Suprapubic skin (tissue), 4 donors: Measurements from ENCODE around the gene ATG5. TPM values are rescaled to one million over a fixed set of nuclear protein-coding genes. Genes with fewer than 3 reads are reported as not detected.

Experiments
- DNase-seq, 2 donors: peaks; one replicate each; pipeline ENCODE4 v3.0.0-alpha.2; 2019; ENCODE audit warnings: low spot score in 2 of 2
- H3K27ac ChIP-seq: fragments of 200-600 bp; sonication (generic); one replicate; pipeline ENCODE4 v1.5.1; 2019
- H3K27me3 ChIP-seq: fragments of 200-600 bp; sonication (generic); one replicate; pipeline ENCODE4 v1.5.1; 2019
- H3K36me3 ChIP-seq: fragments of 200-600 bp; sonication (generic); one replicate; pipeline ENCODE4 v1.5.1; 2019
- H3K4me1 ChIP-seq: fragments of 200-600 bp; sonication (generic); one replicate; pipeline ENCODE4 v1.5.1; 2019
- H3K4me3 ChIP-seq: fragments of 200-600 bp; sonication (generic); one replicate; pipeline ENCODE4 v1.5.1; 2019; ENCODE audit warnings: mild to moderate bottlenecking
- H3K9me3 ChIP-seq: fragments of 200-600 bp; sonication (generic); one replicate; pipeline ENCODE4 v1.5.1; 2019
- EP300 ChIP-seq: sonication (generic); formaldehyde crosslinking; IDR thresholded peaks from one replicate; pipeline ENCODE4 v1.6.1; 2017; ENCODE audit warnings: antibody characterized with exemption
- POLR2A ChIP-seq, 2 donors: fragments of 450-650 bp; IDR thresholded peaks; one replicate each; pipeline ENCODE4 v1.6.1; 2017; ENCODE audit warnings: antibody characterized with exemption in 2 of 2, mild to moderate bottlenecking in 2 of 2, moderate library complexity in 2 of 2
- POLR2AphosphoS5 ChIP-seq, 3 donors: sonication (generic); formaldehyde crosslinking; IDR thresholded peaks; one replicate each; pipeline ENCODE4 v1.6.1; 2017; ENCODE audit warnings: antibody characterized with exemption in 3 of 3
- WGBS: methylation state at CpG from one replicate; pipeline ENCODE4 v1.1.5; 2018; 5-methylcytosine and 5-hydroxymethylcytosine counted together
- total RNA-seq, 4 donors: library from RNA; depleted of rRNA; stranded (reverse); fragments of >200 nt; gene quantifications; one replicate each; pipeline ENCODE4 v1.1.0, GENCODE V29; 2016
- TF ChIP-seq, protein P1 (sequence below), 2 donors: fragments of 200-600 bp in 1 of 2; fragments of 450-650 bp in 1 of 2; sonication (generic) in 1 of 2; IDR thresholded peaks; one replicate each; pipeline ENCODE4 v1.5.1; 2016 to 2019; ENCODE audit warnings: antibody characterized with exemption in 2 of 2, mild to moderate bottlenecking in 1 of 2, moderate library complexity in 1 of 2

ATG5 gene
- total RNA-seq, 4 donors from 2014 or later = 18.1 to 25.7 (median 23.1) TPM

DNA sequence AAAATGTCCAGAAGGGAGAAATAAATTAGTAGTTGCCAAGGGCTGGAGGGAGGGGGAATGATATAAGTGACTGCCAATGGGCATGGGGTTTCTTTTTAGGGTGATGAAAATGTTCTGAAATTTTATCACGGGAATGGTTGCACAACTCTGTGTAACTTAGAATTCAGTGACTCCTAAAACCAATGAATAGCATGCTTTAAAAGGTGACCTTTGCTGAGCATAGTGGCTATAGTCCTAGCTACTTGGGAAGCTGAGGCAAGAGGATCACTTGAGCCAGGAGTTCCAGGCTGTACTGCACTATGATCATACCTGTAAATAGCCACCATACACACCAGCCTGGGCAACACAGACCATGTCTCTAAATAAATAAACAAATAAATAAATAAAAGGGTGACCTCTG, 109.0 kb downstream of the ATG5 start:
- no peak for DNase-seq
- Histone ChIP-seq H3K4me1 (no peaks in the 10 kb centered on the region), H3K27me3 (no peaks in the 10 kb centered on the region), H3K9me3 (no peaks in the 10 kb centered on the region), H3K27ac (no peak overlapping the region), H3K36me3 (no peaks in the 10 kb centered on the region), H3K4me3 (no peak overlapping the region)
- no peak for TF ChIP-seq EP300
- no peak for TF ChIP-seq POLR2A (IDR thresholded peaks at IDR 0.05)
- WGBS = 81% methylated on average over 1 of the region's 1 CpG

DNA sequence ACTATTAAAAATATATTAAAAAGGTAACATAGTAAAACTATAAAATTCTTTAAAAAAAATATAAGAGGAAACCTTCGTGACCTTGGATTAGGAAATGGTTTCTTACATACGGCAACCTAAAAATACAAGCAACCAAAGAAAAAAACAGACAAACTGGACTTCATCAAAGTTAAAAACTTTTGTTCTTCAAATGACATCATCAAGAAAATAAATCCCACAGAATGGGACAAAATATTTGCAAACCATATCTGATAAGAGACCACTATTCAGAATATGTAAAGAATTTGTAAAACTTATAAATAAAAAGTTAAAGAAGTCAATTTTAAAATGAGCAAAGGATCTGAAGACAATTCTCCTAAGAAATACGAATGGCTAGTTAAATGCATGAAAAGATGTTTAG, 110.0 kb downstream of the ATG5 start:
- Histone ChIP-seq H3K36me3 (no peaks in the 10 kb centered on the region), H3K27me3 (no peaks in the 10 kb centered on the region), H3K4me1 (no peaks in the 10 kb centered on the region), H3K9me3 (no peaks in the 10 kb centered on the region), H3K4me3 (no peak overlapping the region), H3K27ac (no peak overlapping the region)
- no peak for TF ChIP-seq POLR2A (IDR thresholded peaks at IDR 0.05)
- TF ChIP-seq EP300 = no peak
- TF ChIP-seq, protein P1, sequence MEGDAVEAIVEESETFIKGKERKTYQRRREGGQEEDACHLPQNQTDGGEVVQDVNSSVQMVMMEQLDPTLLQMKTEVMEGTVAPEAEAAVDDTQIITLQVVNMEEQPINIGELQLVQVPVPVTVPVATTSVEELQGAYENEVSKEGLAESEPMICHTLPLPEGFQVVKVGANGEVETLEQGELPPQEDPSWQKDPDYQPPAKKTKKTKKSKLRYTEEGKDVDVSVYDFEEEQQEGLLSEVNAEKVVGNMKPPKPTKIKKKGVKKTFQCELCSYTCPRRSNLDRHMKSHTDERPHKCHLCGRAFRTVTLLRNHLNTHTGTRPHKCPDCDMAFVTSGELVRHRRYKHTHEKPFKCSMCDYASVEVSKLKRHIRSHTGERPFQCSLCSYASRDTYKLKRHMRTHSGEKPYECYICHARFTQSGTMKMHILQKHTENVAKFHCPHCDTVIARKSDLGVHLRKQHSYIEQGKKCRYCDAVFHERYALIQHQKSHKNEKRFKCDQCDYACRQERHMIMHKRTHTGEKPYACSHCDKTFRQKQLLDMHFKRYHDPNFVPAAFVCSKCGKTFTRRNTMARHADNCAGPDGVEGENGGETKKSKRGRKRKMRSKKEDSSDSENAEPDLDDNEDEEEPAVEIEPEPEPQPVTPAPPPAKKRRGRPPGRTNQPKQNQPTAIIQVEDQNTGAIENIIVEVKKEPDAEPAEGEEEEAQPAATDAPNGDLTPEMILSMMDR (IDR thresholded peaks at IDR 0.05) = no peak
- TF ChIP-seq POLR2AphosphoS5 (IDR thresholded peaks at IDR 0.05) = no peak
- no peak for DNase-seq
- 94% methylated on average over 3 of the region's 3 CpGs for WGBS

DNA sequence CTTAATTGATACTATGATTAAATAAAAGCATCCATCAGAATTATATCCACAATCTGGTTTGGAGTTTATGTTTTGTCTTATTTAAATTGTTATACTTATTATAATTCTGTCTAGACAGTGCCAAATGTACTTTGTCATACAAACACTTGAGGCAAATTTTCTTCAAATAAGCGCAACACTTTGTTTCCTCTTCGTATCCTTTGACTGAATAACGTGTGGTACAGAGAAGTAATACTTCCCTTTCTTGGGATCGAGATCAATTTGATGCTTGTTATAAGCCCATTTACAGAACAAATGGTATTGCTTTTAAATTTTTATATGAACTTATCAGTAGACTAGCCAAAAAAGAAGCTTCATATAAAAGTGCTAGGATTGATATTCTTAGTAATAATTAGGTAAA, 111.0 kb downstream of the ATG5 start:
- H3K27ac ChIP-seq = no peak overlapping the region
- no peak for DNase-seq
- H3K4me1 ChIP-seq = no peaks in the 10 kb centered on the region
- TF ChIP-seq, protein P1 (IDR thresholded peaks at IDR 0.05) = no peak
- TF ChIP-seq POLR2AphosphoS5 (IDR thresholded peaks at IDR 0.05) (no peak), EP300 (no peak), POLR2A (IDR thresholded peaks at IDR 0.05) (no peak)
- no peaks in the 10 kb centered on the region for H3K27me3 ChIP-seq
- no peaks in the 10 kb centered on the region for H3K36me3 ChIP-seq
- 84% methylated on average over 4 of the region's 4 CpGs for WGBS
- H3K4me3 ChIP-seq = no peak overlapping the region
- H3K9me3 ChIP-seq = no peaks in the 10 kb centered on the region

DNA sequence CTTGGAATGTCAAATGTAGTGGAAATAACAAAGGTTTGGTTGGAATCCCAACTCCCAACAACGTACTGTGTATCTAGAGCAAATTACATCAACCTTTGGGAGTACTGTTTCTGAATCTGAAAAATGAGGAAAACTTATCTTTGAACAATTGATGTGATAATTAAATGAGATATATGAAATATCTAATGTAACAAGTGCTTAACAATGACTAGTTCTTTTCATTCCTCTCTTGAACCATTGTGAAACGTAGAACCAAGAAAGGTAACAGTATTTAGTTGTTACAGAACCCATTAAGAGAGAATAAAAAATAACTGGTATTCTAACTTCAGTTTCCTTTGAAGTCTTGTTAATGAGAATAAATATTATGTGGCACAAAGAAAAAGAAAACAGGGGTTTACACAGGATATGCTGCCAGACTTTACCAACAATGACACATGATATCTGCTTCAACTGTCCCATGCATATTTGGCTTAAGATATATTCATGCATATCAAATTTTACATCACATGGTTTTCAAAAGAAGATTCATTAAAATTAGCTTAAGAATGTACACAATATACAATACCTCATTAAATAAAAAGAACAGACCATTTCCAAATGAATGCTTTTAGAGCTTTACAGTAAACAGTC, 111.8 kb downstream of the ATG5 start:
- WGBS = 92% methylated on average over 2 of the region's 2 CpGs

DNA sequence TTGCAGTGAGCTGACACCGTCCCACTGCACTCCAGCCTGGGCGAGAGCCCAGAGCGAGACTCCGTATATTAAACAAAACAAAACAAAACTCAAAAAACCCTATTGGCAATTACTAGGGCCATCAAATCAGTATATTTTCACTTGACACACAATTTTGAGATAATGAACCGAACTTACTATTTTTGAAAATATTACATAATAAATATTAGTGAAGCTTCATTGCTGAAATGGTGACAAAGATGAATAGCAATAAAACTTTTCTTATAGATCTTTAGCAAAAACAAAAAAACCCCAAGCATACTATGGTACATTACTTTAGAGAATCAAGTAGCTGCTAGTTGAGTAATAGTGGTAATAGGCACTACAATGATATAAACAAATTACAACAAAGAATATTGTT, 113.0 kb downstream of the ATG5 start:
- Histone ChIP-seq H3K36me3 (no peaks in the 10 kb centered on the region), H3K4me1 (no peaks in the 10 kb centered on the region), H3K27me3 (no peaks in the 10 kb centered on the region), H3K4me3 (no peak overlapping the region), H3K9me3 (no peaks in the 10 kb centered on the region), H3K27ac (no peak overlapping the region)
- TF ChIP-seq POLR2A (IDR thresholded peaks at IDR 0.05) (no peak), EP300 (no peak), POLR2AphosphoS5 (IDR thresholded peaks at IDR 0.05) (no peak)
- TF ChIP-seq, protein P1 (IDR thresholded peaks at IDR 0.05) = no peak
- DNase-seq = no peak
- 95% methylated on average over 5 of the region's 5 CpGs for WGBS

More for the DNA sequence above, 111.8 kb downstream of the ATG5 start:
- TF ChIP-seq, protein P1 (IDR thresholded peaks at IDR 0.05) = no peak
- TF ChIP-seq EP300 = no peak
- TF ChIP-seq POLR2AphosphoS5 (IDR thresholded peaks at IDR 0.05) = no peak
- no peak for TF ChIP-seq POLR2A (IDR thresholded peaks at IDR 0.05)
- Histone ChIP-seq H3K36me3 (no peaks in the 10 kb centered on the region), H3K27ac (no peak overlapping the region), H3K4me3 (no peak overlapping the region), H3K27me3 (no peaks in the 10 kb centered on the region), H3K9me3 (no peaks in the 10 kb centered on the region), H3K4me1 (no peaks in the 10 kb centered on the region)
- no peak for DNase-seq

DNA sequence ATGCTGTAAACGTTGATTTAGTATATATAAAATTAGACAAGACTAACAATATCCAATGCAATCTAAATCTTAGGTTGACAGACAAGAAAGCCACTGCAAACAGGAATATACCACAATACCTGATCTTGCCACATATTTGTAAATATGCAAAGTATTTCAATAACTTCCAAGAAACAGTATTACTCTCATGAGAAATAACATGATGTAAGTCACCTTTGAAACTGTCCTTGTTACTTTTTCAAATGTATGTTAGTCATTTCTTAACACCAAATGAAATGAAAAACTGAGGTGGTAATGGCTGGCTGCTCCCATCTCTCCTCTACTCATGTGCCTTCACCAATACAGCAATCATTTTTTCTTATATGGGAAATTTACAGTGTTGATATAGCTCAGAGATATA, 118.7 kb downstream of the ATG5 start:
- H3K4me3 ChIP-seq = no peak overlapping the region
- DNase-seq = no peak
- no peak overlapping the region for H3K27ac ChIP-seq
- H3K4me1 ChIP-seq = no peaks in the 10 kb centered on the region
- no peaks in the 10 kb centered on the region for H3K27me3 ChIP-seq
- no peaks in the 10 kb centered on the region for H3K36me3 ChIP-seq
- H3K9me3 ChIP-seq = no peaks in the 10 kb centered on the region
- TF ChIP-seq, protein P1 (IDR thresholded peaks at IDR 0.05) = no peak
- TF ChIP-seq POLR2A (IDR thresholded peaks at IDR 0.05) (no peak), EP300 (no peak), POLR2AphosphoS5 (IDR thresholded peaks at IDR 0.05) (no peak)
- WGBS = 88% methylated on average over 1 of the region's 1 CpG
